GM19193 (cell line): Measurements from ENCODE around the gene MBOAT2.

ENCODE experiments used
- POLR2A ChIP-seq: IDR thresholded peaks from 4 replicates; pipeline ENCODE4 v1.6.1; 2011; ENCODE audit not compliant: insufficient read depth, insufficient read length; ENCODE audit errors: extremely low read depth

Gene MBOAT2

GRCh38 chr2:9024575-9024974, 21.1 kb upstream of the MBOAT2 start:
- TF ChIP-seq POLR2A: no peak

- TF ChIP-seq POLR2A: no peak
Observed at GRCh38 chr2:9021563-9022211, 18.2 kb upstream of the MBOAT2 start.

- no peak for TF ChIP-seq POLR2A
Observed at GRCh38 chr2:9020267-9020666, 16.8 kb upstream of the MBOAT2 start.

GRCh38 chr2:9018534-9018933, 15.1 kb upstream of the MBOAT2 start:
- no peak for TF ChIP-seq POLR2A

GRCh38 chr2:9018109-9018508, 14.6 kb upstream of the MBOAT2 start:
- TF ChIP-seq POLR2A: no peak

GRCh38 chr2:9017411-9017810, 13.9 kb upstream of the MBOAT2 start:
- TF ChIP-seq POLR2A: no peak

- no peak for TF ChIP-seq POLR2A
Observed at GRCh38 chr2:9015998-9016397, 12.5 kb upstream of the MBOAT2 start.

- TF ChIP-seq POLR2A: no peak
Observed at GRCh38 chr2:9013403-9013802, 9.9 kb upstream of the MBOAT2 start.

GRCh38 chr2:9010866-9011265, 7.4 kb upstream of the MBOAT2 start:
- TF ChIP-seq POLR2A: no peak

GRCh38 chr2:9008951-9009664, 5.6 kb upstream of the MBOAT2 start:
- no peak for TF ChIP-seq POLR2A

- no peak for TF ChIP-seq POLR2A
Observed at GRCh38 chr2:9006368-9006767, 2.9 kb upstream of the MBOAT2 start.

- TF ChIP-seq POLR2A: no peak
Observed at GRCh38 chr2:9004338-9005204, 1.1 kb upstream of the MBOAT2 start.

- no peak for TF ChIP-seq POLR2A
Observed at GRCh38 chr2:9003366-9003615, 193 bp downstream of the MBOAT2 start.

GRCh38 chr2:9002637-9003365, 683 bp downstream of the MBOAT2 start:
- TF ChIP-seq POLR2A: no peak

- TF ChIP-seq POLR2A: no peak
Observed at GRCh38 chr2:9002313-9002636, 1.2 kb downstream of the MBOAT2 start.
